ACHN (cell line): ENCODE measurements around the gene SLC16A2.

Experiments
- DNase-seq: peaks from one replicate; pipeline ENCODE4 v3.0.0-alpha.2; 2015
- in situ Hi-C: cut with HindIII; loops from 2 replicates; pipeline ENCODE4 v1.10.0; 2017; ENCODE audit warnings: low sequenced_read_pairs, low pct_ligation_motif_present, low pct_unique_long_range_greater_than_20kb

SLC16A2 gene

DNA sequence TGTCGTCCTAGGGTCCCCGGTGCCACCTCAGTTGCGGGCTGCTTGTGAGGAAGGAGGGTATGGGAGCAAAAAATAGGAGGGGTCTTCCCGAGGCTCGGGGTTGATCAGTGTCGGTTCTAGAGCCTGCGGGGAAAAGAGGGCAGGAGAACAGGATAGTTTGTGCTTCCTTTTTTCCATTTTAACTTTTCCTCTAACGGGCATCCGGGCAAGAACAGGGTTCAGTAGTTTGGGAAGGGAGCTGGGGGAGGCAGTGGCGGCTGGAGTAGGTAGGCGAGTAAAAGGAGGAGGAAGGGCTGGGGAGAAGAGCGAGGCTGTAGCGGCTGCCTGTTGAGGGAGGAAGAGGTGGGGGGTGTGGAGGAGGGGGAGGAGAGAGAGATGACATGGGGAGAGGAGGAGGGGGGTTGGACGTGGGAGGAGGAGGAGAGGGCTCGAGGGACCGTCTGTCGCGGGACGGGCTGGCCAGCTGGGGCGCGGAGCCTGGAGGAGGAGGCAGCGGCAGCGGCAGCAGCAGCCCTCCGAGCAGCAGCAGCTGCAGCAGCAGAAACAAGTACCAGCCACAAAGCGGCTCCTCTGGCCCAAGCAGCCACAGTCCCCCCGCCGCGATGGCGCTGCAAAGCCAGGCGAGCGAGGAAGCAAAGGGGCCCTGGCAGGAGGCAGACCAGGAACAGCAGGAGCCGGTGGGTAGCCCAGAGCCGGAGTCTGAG lies at the start of gene SLC16A2:
Gene SLC16A2, plus strand, starts transcription at position 458 of the 704 bp plus-strand sequence. Its CDS starts 145 bp downstream, at position 603.
- in situ Hi-C loops, result no loop called here

DNA sequence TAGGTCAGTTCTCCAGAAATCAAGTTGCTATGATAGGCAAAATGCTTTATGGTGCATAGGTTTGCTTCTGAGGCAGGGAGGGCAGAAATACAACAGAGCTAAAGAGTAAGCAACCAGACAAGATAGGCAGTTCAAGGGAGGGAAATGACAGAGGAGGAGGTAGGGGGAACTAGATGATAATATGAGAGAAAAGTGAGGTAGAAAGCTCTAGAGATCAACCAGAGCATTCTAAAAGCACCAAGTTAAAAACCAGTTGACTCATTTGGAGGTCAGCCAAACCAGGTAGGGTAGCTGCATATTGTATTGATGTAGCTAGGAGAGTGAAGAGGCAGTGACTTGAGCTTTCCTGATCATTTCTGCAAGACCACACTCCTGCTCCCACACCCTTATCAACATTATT lies 49.0 kb upstream of the SLC16A2 start:
- in situ Hi-C loops, result no loop called here
- DNase-seq, result no peak

More for the DNA sequence above, at the start of gene SLC16A2:
- DNase-seq, result peak; percentile 19

DNA sequence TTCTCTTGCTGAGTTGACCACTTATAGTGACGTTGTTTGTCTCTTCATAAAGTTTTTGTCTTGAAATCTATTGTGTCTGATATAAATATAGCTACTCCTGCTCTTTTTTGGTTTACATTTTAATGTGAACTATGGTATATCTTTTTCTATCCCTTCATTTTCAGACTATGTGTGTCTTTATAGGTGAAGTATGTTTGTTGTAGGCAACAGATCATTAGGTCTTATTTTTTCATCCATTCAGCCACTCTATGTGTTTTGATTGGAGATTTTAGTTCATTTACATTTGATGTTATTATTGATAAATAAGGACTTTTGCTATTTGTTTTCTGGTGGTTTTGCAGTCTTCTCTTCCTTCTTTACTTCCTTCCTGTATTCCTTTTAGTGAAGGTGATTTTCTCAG lies 44.0 kb upstream of the SLC16A2 start:
- in situ Hi-C loops, result no loop called here
- no peak for DNase-seq

DNA sequence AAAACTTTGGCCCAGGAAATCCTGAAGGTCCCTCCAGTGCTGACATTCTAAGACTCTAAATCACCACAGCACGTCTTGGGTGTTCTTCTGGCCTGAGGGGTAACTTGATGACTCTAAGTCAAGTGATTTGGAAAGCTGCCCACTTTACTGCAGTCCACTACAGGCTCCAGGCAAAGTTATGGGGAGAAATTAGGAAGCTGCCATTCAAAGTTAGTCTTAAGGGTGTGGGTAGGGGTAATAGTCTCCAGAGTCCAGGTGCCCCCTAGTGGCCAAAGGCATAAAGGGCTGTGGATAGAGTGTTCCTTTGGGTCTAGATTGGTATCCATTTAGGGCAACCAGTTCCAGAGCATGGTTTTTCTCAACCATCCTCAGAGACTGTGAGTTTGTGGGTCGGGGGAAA lies 38.7 kb upstream of the SLC16A2 start:
- peak; percentile 42 for DNase-seq
- in situ Hi-C loops, result no loop called here

DNA sequence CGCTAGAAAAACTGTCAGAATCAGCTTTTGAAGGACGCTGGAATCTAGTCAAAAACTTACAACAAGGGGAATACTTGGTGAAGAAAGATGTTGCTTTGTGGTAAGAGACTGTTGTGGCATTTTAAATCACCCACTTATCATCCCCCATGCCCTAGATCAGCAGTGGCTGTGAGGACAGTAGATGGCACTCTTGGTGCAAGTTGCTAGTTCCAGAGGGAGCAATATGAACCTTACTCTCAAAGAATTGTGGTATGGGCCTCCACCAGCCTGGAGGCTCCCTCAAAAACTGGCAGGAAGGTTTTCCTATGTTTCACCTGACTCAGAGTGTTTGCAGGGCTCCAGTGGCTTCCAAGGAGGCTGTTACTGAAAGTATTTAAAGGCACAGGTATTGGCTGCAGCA lies 37.7 kb upstream of the SLC16A2 start:
- in situ Hi-C loops, result no loop called here

DNA sequence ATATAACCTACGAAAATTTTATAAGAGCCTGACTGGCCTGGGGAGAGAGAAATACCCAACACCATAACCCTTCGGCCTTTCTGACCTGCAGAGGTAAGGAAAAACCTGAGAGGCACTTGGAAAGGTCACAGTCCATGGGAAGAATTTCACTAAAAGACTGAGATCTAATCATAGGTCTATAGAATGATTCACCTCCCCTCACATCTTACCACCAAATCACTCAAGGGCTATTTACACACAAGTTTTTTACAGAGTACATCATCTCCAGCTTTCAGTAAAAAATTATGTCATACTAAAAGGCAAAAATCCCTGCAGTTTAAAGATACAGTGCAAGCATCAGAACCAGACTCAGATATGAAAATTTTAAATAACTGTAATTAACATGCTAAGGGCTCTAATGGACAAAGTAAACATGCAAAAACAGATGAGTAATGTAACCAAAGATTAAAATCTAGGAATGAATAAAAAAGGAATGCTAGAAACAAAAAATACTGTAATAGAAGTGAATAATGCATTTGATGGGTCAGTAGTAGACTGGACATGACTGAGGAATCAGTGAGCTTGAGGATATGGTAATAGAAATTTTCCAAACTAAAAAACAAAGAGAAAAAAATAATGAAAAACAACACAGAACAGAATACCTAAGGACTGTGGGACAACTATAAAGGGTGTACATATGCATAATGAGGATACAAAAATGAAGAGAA lies 32.1 kb upstream of the SLC16A2 start:
- DNase-seq, result no peak
- in situ Hi-C loops, result no loop called here

More for the DNA sequence above, 37.7 kb upstream of the SLC16A2 start:
- peak; percentile 22 for DNase-seq

DNA sequence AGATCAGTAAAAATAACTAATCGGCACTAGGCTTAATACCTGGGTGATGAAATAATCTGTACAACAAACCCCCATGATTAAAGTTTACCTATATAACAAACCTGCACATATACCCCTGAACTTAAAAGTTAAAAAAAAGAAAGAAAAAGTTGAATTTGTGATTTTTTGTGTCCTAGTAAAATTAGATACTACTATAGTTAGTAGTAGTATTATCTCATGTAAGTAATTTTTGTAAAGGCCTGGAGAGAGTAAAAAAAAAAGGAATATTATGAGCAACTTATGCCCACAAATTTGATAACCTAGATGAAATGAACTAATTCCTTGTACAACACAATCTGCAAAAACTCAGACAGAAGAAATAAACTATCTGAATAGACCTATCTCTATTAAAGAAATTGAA lies 25.7 kb upstream of the SLC16A2 start:
- in situ Hi-C loops, result no loop called here
- DNase-seq, result no peak

DNA sequence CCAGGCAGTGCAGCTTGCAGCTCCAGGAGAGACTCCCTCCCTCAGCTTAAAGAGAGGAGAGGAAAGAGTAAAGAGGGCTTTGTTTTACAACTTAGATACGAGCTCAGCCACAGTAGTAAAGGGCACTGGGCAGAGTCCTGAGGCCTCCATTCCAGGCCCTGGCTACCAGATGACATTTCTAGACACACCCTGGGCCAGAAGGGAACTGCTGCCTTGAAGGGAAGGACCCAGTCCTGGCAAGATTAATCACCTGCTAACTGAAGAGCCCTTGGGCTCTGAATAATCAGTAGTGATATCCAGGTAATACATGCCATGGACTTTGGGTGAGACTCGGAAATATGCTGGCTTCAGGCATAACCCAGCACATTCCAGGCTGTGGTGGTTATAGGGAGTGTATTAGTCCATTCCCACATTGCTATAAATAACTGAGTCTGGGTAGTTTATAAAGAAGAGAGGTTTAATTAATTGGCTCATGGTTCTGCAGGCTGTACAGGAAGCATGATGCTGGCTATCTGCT lies 15.3 kb upstream of the SLC16A2 start:
- in situ Hi-C loops, result no loop called here
- DNase-seq, result no peak

DNA sequence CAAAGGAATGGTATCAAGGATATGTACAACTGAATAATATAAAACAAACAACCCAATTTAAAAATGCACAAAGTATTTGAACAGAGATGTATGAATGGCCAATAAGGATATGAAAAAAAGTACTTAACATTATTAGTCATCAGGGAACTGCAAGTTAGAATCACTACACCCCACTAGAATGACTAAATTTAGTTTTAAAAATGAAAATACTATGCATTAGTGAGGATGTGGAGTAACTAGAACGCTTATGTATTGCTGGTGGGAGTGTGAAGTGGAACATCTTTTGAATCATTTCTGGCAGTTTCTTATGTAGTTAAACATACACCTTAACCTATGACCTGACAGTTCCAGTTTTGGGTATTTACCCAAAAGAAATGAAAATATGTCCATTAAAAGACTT lies 13.0 kb upstream of the SLC16A2 start:
- in situ Hi-C loops, result no loop called here
- DNase-seq, result no peak

DNA sequence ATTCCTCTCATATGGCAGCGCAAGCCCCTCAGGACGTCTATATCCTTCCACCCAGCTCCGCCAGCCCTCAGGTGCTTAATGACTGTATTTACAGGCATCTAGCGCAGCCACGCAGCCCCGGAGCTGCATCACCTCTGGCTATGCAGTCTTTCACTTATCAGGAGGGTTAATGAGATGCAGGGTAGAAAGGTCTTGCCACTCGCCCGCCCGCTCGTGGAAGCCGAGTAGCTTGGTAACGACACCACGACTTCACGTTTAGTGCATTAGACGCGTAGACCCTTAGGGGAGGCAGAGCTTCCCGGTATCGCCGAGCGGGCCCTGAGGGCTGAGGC lies 1.5 kb upstream of the SLC16A2 start:
- peak; percentile 2 for DNase-seq
- in situ Hi-C loops, result no loop called here

DNA sequence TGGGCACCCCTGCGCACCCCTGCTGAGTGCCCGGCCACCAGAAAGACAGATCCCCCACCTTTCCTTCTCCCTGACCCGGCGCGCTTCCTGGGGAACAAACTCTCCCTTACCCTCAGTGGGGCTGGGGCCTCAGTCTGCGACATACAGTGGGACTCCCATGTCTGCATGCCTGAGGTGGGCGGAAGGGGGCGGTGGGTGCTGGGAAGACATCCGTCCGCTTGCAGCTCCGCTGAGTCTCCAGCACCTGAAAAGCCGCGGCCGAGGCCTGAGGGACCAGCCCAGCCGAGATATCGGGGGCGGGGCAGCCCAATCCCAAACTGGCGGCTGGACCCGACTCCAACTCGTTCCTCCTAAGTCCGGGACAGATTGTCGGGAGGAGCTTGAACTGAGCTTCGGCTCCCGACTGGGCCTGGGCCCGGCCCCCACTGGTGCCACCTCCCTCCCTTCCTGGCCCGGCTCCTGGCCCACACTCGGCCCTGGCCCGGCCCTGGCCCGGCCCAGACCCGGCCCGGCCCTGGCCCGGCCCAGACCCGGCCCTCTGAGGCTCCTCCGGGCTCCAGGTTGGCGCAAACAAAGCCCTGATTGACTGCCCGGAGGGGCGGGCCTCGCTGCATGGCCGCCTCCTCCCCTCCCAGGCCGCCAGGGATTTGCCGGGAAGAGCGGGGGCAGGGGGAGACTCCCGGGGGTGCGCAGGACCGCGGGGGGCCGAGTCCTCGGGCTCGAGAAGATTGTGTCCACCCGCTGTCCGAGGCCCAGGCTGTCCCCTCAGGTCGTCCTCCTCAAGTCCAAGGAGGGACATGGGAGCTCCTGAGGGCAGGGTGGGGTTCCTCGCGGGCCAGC lies 877 bp upstream of the SLC16A2 start:
- peak; percentile 14 for DNase-seq
- in situ Hi-C loops, result no loop called here

DNA sequence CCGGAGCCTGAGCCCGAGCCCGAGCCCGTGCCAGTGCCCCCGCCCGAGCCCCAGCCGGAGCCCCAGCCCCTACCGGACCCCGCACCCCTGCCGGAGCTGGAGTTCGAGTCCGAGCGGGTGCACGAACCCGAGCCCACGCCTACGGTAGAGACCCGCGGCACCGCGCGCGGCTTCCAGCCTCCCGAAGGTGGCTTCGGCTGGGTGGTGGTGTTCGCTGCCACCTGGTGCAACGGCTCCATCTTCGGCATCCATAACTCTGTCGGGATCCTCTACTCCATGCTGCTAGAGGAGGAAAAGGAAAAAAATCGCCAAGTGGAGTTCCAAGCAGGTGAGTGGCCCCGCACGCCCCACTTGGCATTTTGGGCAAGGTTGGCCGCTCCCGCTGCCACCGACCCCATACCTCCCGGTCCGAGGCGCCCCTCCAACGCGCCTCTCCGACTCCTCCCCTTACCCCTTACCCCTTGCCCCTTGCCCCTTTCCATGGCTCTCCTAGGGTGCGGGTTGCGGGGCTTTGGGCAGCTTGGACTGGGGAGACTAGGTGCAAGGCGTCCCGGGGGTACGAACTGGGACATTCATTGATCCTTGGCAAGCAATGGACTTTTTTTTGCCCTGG lies 553 bp downstream of the SLC16A2 start:
- in situ Hi-C loops, result no loop called here
- DNase-seq, result no peak

DNA sequence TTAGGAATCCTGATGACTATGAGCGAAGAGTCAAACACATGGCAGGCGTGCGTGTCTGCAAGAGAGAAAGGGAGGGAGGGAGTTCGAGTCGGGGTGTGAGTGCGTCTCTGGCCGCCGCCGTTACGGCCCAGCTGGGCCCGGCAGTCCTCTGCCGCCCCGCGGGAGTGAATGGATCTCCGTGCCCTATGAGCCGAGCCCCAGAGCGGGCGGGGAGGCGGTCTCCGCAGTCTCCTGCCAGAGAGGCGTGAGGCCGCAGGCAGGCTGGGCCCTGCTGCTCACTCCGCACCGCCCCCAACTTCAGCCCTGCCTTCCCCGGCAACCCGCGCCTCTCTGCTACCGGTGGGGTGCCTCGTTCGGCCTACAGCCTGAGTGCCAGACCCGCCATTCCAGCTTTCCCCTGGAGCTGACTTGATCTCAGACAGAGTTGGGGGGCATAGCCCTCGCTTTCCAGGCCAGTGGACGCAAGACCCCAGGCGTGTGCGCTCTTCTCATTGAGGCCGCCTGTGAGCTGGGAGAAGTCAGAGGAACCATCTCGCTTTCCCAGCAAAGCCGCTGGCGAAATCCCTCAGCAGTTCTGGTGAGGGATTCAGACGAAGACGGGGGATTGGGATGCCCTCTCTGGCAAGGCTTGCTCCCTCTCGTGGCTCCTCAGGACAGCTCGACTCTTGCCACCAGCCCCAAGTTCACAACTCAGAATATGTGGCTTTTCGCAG lies 1.4 kb downstream of the SLC16A2 start:
- in situ Hi-C loops, result no loop called here
- no peak for DNase-seq

DNA sequence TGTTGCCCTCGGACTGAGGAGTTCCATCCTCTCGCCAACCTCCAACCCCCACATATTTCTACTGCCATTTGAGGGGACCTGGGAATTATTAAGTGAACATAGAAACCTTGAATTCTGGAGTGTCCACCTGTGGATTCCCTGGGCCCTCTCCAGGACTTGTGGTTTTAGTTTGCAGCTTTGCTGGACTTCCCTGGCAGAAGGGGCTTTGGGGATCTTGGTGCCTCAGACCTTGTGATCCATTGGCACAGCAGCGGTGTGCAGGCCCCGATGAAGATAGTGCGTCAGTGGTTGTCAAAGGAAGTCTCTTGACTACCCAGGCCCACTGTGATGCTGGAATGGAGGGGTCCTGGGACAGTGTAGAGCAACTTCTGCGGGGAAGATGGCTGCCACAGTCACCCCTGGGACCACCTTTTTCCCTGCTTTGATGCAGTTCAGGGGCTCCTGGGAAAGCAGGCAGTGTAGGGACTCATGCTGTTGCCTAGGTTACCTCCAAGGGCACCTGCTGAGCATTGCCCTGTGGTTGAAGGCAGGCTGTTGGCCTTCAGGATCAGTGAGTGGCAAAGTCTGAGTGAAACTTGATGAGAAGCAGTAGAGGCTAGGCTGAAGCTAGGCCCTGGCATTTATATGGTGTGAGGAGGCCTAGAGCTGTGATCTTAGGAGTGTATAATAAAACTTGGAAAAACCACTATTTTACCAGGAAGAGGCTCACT lies 2.2 kb downstream of the SLC16A2 start:
- in situ Hi-C loops, result no loop called here
- DNase-seq, result no peak

DNA sequence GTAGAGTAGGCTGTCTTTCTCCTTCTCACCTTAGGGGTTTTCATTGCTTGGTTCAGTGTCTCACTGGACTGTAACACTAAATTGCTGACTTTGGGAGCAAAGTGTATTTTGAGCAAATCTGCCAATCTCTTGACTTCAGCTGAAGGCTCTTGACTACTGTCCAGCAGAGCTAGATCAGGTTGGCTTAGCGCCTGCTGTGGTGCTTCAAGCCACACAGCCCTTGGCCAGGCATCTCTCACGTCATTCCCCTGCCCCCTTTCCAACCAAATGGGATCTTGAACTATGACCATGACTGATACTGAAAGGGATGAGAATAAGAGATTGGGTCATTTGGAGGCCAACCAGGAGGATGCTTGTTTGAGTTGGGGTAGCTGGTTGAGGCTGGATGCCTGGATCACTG lies 4.8 kb downstream of the SLC16A2 start:
- no peak for DNase-seq
- in situ Hi-C loops, result no loop called here

DNA sequence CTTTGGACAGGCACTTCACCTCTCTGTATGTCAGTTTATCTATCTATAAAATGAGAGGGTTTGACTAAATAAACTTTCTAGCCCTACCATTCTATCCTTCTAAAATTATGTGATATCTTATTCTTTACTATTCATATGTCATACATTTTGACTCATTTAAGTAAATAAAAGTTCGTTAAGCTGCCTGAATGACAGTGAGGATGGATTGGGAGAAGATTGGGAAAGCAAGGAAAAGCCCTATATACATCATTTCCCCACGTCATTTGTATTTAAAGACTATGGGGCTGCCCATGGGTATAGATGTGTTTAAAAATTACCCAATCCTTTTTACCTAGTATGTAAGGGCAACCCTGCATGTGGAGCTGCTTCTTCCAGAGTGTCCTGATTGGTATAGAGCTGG lies 5.3 kb downstream of the SLC16A2 start:
- in situ Hi-C loops, result no loop called here

DNA sequence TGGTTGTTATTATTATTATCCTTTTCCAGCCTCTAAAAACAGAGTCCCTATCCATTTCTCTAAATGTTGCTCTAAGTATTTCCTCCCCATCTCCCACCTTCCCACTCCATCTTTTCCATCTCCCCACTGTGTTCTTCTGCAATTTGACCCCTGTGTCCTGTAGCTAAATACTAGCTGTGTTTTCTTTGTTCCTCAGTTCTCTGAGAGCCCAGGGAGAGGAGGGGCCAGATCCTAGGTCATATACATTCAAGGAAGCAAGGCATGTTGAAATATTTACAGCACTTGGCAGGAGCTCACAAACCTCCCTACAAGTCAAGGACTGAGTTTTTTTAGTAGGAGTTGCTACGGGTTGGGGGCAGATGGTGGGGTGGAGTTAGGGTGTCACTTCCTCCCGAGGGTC lies 10.5 kb downstream of the SLC16A2 start:
- in situ Hi-C loops, result no loop called here
- DNase-seq, result no peak

More for the DNA sequence above, 5.3 kb downstream of the SLC16A2 start:
- DNase-seq, result no peak

DNA sequence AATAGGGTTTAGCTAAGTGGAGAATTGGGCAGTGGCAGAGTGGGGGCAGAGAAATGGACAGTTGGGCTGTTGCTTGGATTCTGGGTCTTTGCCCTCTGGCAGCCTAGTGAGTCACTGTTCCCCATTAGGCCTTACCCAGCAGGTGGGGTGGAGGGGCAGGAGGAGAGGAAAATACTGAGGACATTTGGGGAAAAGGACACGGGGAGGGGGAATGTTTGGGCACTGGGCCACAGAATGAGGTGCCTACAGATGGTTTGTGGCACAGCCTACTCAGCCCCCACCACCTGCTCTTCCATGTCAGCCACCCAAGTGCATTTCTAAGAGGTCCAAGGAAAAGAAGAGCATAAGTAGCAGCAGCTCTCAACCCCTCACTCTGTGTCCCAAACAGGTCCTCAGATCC lies 13.0 kb downstream of the SLC16A2 start:
- in situ Hi-C loops, result no loop called here
- no peak for DNase-seq
